Dendritic cell treated with granulocyte-macrophage colony-stimulating factor and Interleukin-4, amounts not matched to agents 40 ng/mL and 50 ng/mL, for 4 days (primary cell): ENCODE data around the gene SRA1.
A peak's percentile ranks its signal among the peaks of the same experiment; 100 is the strongest.

Experiments used
- H3K27ac Mint-ChIP-seq: one replicate; pipeline ENCODE4 v1.8.0; 2022; ENCODE audit warnings: mild to moderate bottlenecking, mixed read lengths
- H3K27me3 Mint-ChIP-seq: one replicate; pipeline ENCODE4 v1.8.0; 2022; ENCODE audit warnings: mild to moderate bottlenecking, mixed read lengths
- H3K36me3 Mint-ChIP-seq: one replicate; pipeline ENCODE4 v1.8.0; 2022; ENCODE audit warnings: low read depth, mixed read lengths
- H3K4me1 Mint-ChIP-seq: one replicate; pipeline ENCODE4 v1.8.0; 2022; ENCODE audit warnings: low read depth, mixed read lengths
- H3K4me3 Mint-ChIP-seq: one replicate; pipeline ENCODE4 v1.8.0; 2022; ENCODE audit warnings: mild to moderate bottlenecking, moderate library complexity, mixed read lengths
- H3K9me3 Mint-ChIP-seq: one replicate; pipeline ENCODE4 v1.8.0; 2022; ENCODE audit warnings: mixed read lengths
- intact Hi-C: fragments of 100-400 bp; cut with micrococcal nuclease; formaldehyde crosslinking; loops from one replicate; pipeline ENCODE4 v1.15.0; 2022

SRA1 gene

GRCh38 chr5:140551872-140552271 lies 5.4 kb downstream of the SRA1 start:
- peaks cover 71% of the 10 kb centered on the region for H3K36me3 Mint-ChIP-seq
- H3K27ac Mint-ChIP-seq: no peak overlapping the region
- intact Hi-C loops: no loop called here
- H3K27me3 Mint-ChIP-seq: no peaks in the 10 kb centered on the region
- no peak overlapping the region for H3K4me3 Mint-ChIP-seq
- H3K4me1 Mint-ChIP-seq: peaks cover 75% of the 10 kb centered on the region
- H3K9me3 Mint-ChIP-seq: no peaks in the 10 kb centered on the region

GRCh38 chr5:140550147-140551079 lies 6.9 kb downstream of the SRA1 start:
- no peak overlapping the region for H3K4me3 Mint-ChIP-seq

GRCh38 chr5:140549237-140550144 lies 7.8 kb downstream of the SRA1 start:
- Mint-ChIP-seq H3K27me3 (no peaks in the 10 kb centered on the region), H3K9me3 (no peaks in the 10 kb centered on the region), H3K36me3 (peaks cover 73% of the 10 kb centered on the region), H3K4me1 (peaks cover 66% of the 10 kb centered on the region), H3K27ac (peak overlapping the region; percentile 94), H3K4me3 (peak overlapping the region; percentile 45)
- intact Hi-C loops: loop anchor here (1.0 to 5.0 kb wide), 3 partner anchors 8 to 163 kb away; partner anchors contain the start of genes SRA1 and TMCO6

More at GRCh38 chr5:140550147-140551079, 6.9 kb downstream of the SRA1 start:
- Mint-ChIP-seq H3K9me3 (no peaks in the 10 kb centered on the region), H3K4me1 (peaks cover 75% of the 10 kb centered on the region), H3K27me3 (no peaks in the 10 kb centered on the region), H3K27ac (peak overlapping the region; percentile 94), H3K36me3 (peaks cover 73% of the 10 kb centered on the region)
- intact Hi-C loops: no loop called here

- Mint-ChIP-seq H3K27me3 (no peaks in the 10 kb centered on the region), H3K4me3 (peak overlapping the region; percentile 45), H3K36me3 (peaks cover 73% of the 10 kb centered on the region), H3K27ac (peak overlapping the region; percentile 94), H3K9me3 (no peaks in the 10 kb centered on the region), H3K4me1 (peaks cover 59% of the 10 kb centered on the region)
- intact Hi-C loops: loop anchor here (1.0 to 5.0 kb wide), 4 partner anchors 9 to 164 kb away; partner anchors contain the start of genes SRA1 and TMCO6
Measured at GRCh38 chr5:140548791-140549190, 8.5 kb downstream of the SRA1 start.

- intact Hi-C loops: loop anchor here (1.0 to 5.0 kb wide), 3 partner anchors 84 to 164 kb away; partner anchors contain the start of gene TMCO6
- H3K27me3 Mint-ChIP-seq: no peaks in the 10 kb centered on the region
- H3K4me1 Mint-ChIP-seq: peaks cover 54% of the 10 kb centered on the region
- H3K36me3 Mint-ChIP-seq: peaks cover 73% of the 10 kb centered on the region
- peak overlapping the region; percentile 74 for H3K4me3 Mint-ChIP-seq
- peak overlapping the region; percentile 94 for H3K27ac Mint-ChIP-seq
- no peaks in the 10 kb centered on the region for H3K9me3 Mint-ChIP-seq
Measured at GRCh38 chr5:140548300-140548688, 9.0 kb downstream of the SRA1 start.

- H3K27me3 Mint-ChIP-seq: no peaks in the 10 kb centered on the region
Measured at GRCh38 chr5:140547508-140548299, 9.6 kb downstream of the SRA1 start, which contains the start of gene EIF4EBP3. EIF4EBP3 (plus strand) TSS chr5:140547662; CDS start chr5:140547738, 76 bp downstream.

GRCh38 chr5:140546851-140547507 lies 10.3 kb downstream of the SRA1 start:
- intact Hi-C loops: loop anchor here (1.0 to 5.0 kb wide), 3 partner anchors 17 to 165 kb away; partner anchors contain the start of genes APBB3, HARS1, HARS2 and SLC35A4
- peaks cover 49% of the 10 kb centered on the region for H3K4me1 Mint-ChIP-seq
- H3K36me3 Mint-ChIP-seq: peaks cover 76% of the 10 kb centered on the region
- H3K4me3 Mint-ChIP-seq: peak overlapping the region; percentile 74
- no peaks in the 10 kb centered on the region for H3K9me3 Mint-ChIP-seq
- no peaks in the 10 kb centered on the region for H3K27me3 Mint-ChIP-seq
- H3K27ac Mint-ChIP-seq: peak overlapping the region; percentile 94

More at GRCh38 chr5:140547508-140548299, 9.6 kb downstream of the SRA1 start, which contains the start of gene EIF4EBP3:
- peaks cover 49% of the 10 kb centered on the region for H3K4me1 Mint-ChIP-seq
- no peaks in the 10 kb centered on the region for H3K9me3 Mint-ChIP-seq
- peaks cover 72% of the 10 kb centered on the region for H3K36me3 Mint-ChIP-seq
- H3K4me3 Mint-ChIP-seq: peak within 1 kb of the TSS; percentile 74
- intact Hi-C loops: loop anchor here (1.0 to 5.0 kb wide), 5 partner anchors 17 to 165 kb away; partner anchors contain the start of genes APBB3, HARS1, HARS2 and SLC35A4
- peak within 1 kb of the TSS; percentile 94 for H3K27ac Mint-ChIP-seq

GRCh38 chr5:140545606-140546005 lies 11.7 kb downstream of the SRA1 start:
- peaks cover 76% of the 10 kb centered on the region for H3K36me3 Mint-ChIP-seq

GRCh38 chr5:140544986-140545385 lies 12.3 kb downstream of the SRA1 start:
- peaks cover 75% of the 10 kb centered on the region for H3K36me3 Mint-ChIP-seq
- intact Hi-C loops: loop anchor here (5.0 kb wide), 1 partner anchor 167 kb away; no protein-coding TSS in a partner anchor
- no peak overlapping the region for H3K27ac Mint-ChIP-seq
- no peaks in the 10 kb centered on the region for H3K9me3 Mint-ChIP-seq
- peaks cover 44% of the 10 kb centered on the region for H3K4me1 Mint-ChIP-seq
- no peak overlapping the region for H3K4me3 Mint-ChIP-seq
- no peaks in the 10 kb centered on the region for H3K27me3 Mint-ChIP-seq

More at GRCh38 chr5:140545606-140546005, 11.7 kb downstream of the SRA1 start:
- H3K27me3 Mint-ChIP-seq: no peaks in the 10 kb centered on the region
- H3K4me1 Mint-ChIP-seq: peaks cover 49% of the 10 kb centered on the region
- H3K9me3 Mint-ChIP-seq: no peaks in the 10 kb centered on the region
- intact Hi-C loops: loop anchor here (2.0 to 5.0 kb wide), 2 partner anchors 145 to 167 kb away; partner anchors contain the start of genes HARS1 and HARS2
- H3K27ac Mint-ChIP-seq: no peak overlapping the region
- H3K4me3 Mint-ChIP-seq: no peak overlapping the region

GRCh38 chr5:140542972-140543371 lies 14.3 kb downstream of the SRA1 start:
- Mint-ChIP-seq H3K9me3 (no peaks in the 10 kb centered on the region), H3K36me3 (peaks cover 78% of the 10 kb centered on the region), H3K4me1 (peaks cover 24% of the 10 kb centered on the region), H3K4me3 (no peak overlapping the region), H3K27ac (no peak overlapping the region), H3K27me3 (no peaks in the 10 kb centered on the region)
- intact Hi-C loops: no loop called here

GRCh38 chr5:140540227-140540626 lies 17.0 kb downstream of the SRA1 start:
- Mint-ChIP-seq H3K36me3 (peaks cover 95% of the 10 kb centered on the region), H3K4me1 (no peaks in the 10 kb centered on the region), H3K9me3 (no peaks in the 10 kb centered on the region), H3K27ac (no peak overlapping the region), H3K27me3 (no peaks in the 10 kb centered on the region), H3K4me3 (no peak overlapping the region)
- intact Hi-C loops: no loop called here

- Mint-ChIP-seq H3K9me3 (no peaks in the 10 kb centered on the region), H3K27ac (peak overlapping the region; percentile 60), H3K36me3 (peaks cover 55% of the 10 kb centered on the region), H3K4me1 (peaks cover 6% of the 10 kb centered on the region), H3K27me3 (no peaks in the 10 kb centered on the region), H3K4me3 (no peak overlapping the region)
- intact Hi-C loops: no loop called here
Measured at GRCh38 chr5:140524003-140524402, 33.3 kb downstream of the SRA1 start.
